Right hindlimb (tissue), 1 donor: ENCODE data around the gene LONRF2.
"Not testable (repeated sequence)": the region's sequence is repeated elsewhere in the genome, so short reads cannot be mapped to it uniquely, and the experiment has no call there.

ENCODE experiments used
- DNase-seq: peaks from one replicate; pipeline ENCODE4 v3.0.0-alpha.2; 2018

LONRF2 gene

GRCh38 chr2:100321866-100322820 lies at the start of gene LONRF2:
Gene LONRF2 (minus strand): TSS chr2:100322501. CDS start chr2:100322093, 408 bp downstream.
- peak; percentile 55 for DNase-seq

- no peak for DNase-seq
Observed at GRCh38 chr2:100367163-100367562, 44.9 kb upstream of the LONRF2 start.

- DNase-seq = peak; percentile 39
Observed at GRCh38 chr2:100365434-100365833, 43.1 kb upstream of the LONRF2 start.

DNA sequence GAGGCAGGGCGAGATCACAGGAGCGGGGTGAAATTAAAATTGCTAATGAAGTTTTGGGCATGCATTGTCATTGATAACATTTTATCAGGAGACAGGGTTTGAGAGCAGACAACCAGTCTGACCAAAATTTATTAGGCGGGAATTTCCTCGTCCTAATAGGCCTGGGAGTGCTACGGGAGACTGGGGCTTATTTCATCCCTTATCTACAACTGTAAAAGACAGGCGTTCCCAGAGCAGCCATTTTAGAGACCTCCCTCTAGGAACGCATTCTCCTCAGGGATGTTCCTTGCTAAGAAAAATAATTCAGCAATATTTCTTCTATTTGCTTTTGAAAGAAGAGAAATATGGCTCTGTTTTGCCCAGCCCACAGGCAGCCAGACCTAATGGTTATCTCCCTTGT lies 40.0 kb upstream of the LONRF2 start:
- not testable (repeated sequence) for DNase-seq

DNA sequence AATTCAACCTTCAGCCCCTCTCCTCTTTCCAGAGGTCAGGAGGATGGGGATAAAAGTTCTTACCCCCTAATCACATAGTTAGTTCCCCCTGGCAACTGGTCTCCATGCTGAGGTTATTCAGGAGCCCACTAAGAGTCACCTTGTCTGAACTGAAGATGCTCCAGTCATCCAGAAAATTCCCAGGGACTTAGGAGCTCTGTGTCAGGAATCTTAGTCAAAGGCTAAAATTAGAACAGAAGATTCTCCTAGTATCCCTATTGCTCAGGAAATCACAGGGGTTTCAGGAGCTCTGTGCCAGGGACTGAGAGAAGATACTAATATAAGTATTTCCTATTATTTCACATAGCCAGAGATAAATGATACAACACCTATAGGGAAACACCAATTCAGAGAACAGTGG lies 37.3 kb upstream of the LONRF2 start:
- no peak for DNase-seq

DNA sequence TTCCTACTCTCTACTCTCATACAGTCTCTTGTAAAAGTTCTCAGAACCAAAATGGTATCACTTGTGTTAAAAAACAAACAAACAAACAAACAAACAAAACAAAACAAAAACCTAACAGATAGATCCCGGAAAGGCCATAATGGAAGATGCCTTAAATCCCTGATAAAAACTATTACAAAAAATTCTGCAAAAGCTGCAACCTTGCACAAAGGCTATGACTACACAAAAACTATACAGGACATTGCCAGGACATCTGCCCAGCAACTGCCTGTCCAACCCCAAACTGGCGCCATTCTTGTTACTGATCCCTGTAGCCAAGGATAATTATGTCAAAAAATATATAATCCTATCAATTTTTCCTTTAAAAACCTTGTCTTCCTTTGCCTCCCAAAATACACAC lies 36.3 kb upstream of the LONRF2 start:
- no peak for DNase-seq

GRCh38 chr2:100352521-100352920 lies 30.2 kb upstream of the LONRF2 start:
- no peak for DNase-seq

DNA sequence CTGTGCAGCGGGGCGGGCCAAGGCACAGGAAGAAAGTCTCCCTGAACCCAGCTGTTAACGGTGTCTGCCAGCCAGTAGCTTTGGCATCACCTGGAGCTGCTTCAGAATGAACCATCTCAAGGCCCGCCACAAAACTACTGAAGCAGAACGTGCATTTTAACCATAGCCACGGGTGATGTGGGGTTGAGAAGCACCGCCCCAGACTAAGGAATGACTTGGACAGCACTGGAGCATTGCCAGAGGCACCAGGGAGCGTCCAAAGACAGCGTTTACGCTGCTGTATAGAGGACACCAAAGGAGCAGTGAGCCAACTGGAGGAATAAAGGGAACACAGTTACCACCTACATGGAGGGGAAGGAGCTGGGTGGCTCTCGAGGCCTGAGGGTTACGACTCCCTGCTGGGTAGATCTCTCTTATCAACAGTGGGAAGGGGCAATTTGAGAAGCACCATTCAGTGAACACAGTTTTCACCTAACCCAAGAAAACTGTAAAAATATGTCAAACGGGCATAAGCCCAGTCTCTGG lies 28.4 kb upstream of the LONRF2 start:
- no peak for DNase-seq

- not testable (repeated sequence) for DNase-seq
Observed at GRCh38 chr2:100345144-100345543, 22.8 kb upstream of the LONRF2 start.

- DNase-seq = no peak
Observed at GRCh38 chr2:100344433-100344832, 22.1 kb upstream of the LONRF2 start.

DNA sequence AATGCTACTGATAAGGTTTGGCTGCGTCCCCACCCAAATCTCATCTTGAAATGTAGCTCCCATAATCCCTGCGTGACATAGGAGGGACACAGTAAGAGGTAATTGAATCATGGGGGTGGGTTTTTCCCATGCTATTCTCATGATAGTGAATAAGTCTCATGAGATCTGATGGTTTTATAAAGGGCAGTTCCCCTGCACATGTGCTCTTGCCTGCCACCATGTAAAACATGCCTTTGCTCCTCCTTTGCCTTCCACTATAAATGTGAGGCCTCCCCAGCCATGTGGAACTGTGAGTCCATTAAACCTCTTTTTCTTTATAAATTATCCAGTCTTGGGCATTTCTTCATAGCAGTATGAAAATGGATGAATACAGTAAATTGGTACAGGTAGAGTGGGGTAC lies 20.2 kb upstream of the LONRF2 start:
- not testable (repeated sequence) for DNase-seq

- no peak for DNase-seq
Observed at GRCh38 chr2:100339823-100340222, 17.5 kb upstream of the LONRF2 start.

- no peak for DNase-seq
Observed at GRCh38 chr2:100334929-100335328, 12.6 kb upstream of the LONRF2 start.

DNA sequence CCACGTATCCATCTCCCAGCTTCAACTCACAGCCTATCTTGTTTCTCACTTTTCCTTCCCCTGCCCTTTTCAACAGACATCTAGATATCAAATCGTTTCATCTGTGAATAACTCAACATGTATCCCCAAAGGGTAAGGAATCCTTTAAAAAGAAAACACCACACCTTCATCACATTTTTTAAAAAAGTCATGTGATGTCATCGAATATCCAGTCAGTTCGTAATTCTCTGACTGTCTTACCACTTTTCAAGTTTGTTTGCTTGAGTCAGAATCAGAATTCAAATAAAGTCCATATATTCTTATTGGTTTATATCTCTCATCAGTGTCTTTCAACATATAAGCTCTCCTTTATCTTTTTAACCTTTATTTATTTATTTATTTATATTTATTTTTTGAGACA lies 5.4 kb upstream of the LONRF2 start:
- no peak for DNase-seq

DNA sequence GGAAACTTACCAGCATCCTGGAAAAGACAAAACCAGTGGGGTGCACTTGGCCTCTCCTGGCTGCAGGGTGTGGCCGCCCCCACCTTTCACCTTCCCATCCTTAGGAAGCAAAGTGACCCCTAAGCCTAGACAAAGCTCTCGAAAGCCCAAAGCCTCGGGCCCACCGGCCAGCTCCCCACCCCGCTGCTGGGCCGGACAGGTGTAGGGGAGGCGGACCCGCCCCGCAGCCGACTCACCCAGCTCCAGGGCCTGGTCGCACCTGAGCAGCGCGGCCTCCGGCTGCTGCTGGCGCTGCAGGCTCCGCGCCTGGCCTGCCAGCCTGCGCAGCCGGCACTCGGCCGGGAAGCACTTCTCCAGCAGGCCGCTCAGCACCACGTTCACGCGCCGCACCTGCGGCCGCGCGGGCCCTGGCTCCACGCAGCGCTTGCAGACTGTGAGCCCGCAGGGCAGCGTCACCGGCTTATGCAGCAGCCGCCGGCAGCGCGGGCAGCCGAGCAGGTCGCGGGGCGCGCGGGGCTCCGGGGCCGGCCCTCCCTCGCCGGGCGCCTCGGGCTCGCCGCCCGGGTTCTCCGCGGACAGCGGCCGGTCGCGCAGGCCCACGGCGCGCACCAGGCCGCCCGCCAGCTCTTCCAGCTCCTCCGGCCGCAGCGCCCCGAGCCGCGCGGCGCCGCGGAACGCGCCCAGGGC lies 979 bp downstream of the LONRF2 start:
- DNase-seq = peak; percentile 52

GRCh38 chr2:100320547-100321178 lies 1.6 kb downstream of the LONRF2 start:
- no peak for DNase-seq

DNA sequence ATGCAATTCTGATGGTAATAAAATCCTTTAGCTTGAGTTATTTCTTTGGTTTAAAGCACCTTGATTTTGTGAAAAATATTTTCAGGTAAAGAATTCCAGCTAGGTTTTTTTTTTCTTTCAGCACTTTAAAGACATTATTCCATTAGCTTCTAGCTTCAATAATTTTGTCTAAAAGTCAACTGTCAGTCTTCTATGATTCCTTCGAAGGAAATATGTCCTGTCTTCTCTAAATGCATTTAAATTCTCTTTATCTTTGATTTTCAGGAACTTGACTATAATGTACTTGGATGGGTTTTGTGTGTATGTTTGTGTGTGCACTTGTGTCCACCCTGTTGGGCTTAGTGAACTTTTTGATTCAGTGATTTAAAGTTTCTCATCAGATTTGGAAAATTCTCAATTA lies 4.7 kb downstream of the LONRF2 start:
- no peak for DNase-seq

DNA sequence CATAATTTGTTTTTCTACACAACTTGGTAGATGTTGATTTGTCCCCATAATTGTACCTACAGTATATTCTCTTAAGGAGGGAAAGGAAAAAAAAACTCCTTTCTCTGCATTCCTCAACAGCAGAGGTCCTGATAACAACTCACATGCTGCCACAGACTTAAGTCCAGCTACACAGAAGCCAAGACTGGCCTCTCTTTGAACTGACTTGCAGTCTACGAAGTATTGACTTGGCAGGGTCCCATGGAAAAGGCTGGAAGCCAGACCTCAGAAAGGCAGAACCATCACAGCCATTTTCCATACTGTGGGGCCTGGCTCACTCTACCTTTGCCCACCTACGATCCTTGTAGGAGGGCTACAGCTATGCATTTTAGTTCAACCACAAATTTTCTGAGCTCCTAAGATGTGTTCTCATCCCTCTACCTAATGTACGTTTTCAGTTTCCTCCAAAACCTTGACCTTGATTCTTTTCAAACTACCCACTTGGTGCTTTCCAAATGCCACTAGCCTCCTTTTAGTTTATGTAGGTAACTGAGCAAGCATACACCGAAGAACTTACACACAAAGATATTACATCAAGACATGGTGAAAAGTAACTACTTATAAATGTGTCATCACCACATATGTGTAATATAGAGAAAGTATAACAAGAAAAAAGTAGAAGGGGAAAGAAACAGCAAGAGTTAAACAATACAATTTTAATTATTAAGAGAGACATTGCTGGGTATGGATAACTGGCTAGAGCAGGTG lies 12.2 kb downstream of the LONRF2 start:
- DNase-seq = no peak

DNA sequence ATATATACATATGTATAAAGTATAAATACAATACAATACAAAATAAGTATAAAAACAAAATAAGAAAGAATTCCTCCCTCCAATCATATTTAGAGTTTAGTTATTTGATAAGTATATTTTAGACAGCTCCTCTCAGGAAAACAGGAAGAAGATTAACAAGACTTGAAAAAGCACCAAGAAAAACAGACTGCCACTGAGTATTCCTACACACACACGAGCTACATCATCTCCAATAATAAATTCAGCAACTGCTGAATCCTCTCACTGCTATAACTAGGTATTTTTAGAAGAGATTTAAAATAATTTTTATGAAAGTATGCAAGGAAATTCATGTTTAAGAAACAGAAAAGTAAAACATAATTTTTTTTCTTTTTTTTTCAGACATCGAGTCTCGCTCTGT lies 13.0 kb downstream of the LONRF2 start:
- DNase-seq = no peak

- no peak for DNase-seq
Observed at GRCh38 chr2:100303744-100304143, 18.6 kb downstream of the LONRF2 start.

DNA sequence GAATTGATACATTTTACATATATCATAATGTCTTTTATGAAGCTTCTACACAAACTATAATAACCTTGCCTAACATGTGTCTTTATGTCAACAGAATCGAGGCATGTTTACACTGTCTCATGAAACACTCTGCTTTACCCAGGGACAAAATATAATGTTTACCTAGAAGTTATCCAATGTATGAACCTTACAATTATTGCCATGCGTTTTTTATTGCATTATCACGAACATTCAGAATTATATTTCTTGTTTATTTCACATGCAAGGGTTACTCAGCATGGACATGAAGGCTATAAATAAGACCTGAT lies 19.8 kb downstream of the LONRF2 start:
- DNase-seq = no peak

DNA sequence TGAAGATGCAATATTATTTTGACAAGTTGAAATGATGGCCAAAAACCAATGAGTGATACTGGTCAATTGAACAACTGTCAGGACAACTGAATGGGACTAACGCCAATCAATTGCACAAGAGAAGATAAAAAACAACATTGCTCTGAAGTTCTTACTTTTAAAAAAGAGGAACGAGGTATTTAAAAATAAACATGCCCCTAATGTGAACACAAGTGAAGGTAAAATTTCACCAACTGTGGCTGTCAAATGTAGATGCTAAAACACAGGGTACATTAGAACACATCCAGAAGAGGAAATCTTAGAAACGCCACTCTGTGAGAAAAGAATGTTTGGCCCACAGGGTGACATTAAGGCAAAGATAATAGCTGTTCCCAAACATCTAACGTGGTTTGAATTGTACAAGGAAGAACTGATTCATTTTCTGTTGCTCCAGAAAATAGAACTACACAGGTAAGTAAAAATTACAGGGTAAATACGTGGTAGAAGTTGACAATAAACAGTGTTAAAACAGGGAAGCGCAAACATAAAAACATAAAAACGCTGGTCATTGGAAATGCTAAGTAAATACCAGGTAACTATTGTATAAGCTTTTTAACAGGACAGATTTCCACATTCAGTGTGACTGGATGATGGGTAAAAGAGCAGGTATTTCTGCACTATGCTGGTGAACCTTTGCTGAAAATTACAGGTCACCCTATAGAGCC lies 20.3 kb downstream of the LONRF2 start:
- DNase-seq = no peak
